Thyroid gland (tissue), 4 donors: ENCODE data around the gene ADAMTS17.

ENCODE experiments used
- POLR2A ChIP-seq, 2 donors: fragments of 450-650 bp; IDR thresholded peaks; one replicate each; pipeline ENCODE4 v1.6.1; 2017; ENCODE audit warnings: antibody characterized with exemption in 2 of 2, mild to moderate bottlenecking in 2 of 2, moderate library complexity in 1 of 2
- TF ChIP-seq, protein P1 (sequence below), 6 experiments: fragments of 200-600 bp in 3 of 6; fragments of 450-650 bp in 3 of 6; sonication (generic) in 3 of 6; IDR thresholded peaks; one replicate each; pipeline ENCODE4 v1.5.1; 2016 to 2019; ENCODE audit warnings: antibody characterized with exemption in 6 of 6, mild to moderate bottlenecking in 2 of 6, inconsistent platforms in 1 of 6, moderate library complexity in 1 of 6

DNA sequence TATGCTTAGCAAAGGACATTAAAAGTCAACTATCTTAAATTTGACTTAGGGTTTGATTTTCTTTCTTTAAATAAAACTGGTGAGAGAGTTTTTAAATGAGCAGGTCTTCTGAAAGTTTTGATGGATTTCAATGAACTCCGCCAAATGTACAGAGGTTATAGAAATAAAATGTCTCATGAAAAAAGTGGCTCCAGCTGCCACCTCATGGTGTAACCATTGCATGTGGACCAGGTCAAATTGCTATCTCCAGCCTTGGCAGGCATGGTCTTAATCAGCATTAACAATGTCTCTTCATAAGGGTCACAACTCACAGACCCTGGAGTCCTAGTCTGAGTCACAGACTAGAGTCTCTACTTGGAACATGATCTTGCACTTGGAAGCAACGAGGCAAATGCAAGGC is 182.3 kb downstream of the ADAMTS17 start:
- no peak for TF ChIP-seq POLR2A (IDR thresholded peaks at IDR 0.05)
- TF ChIP-seq, protein P1, sequence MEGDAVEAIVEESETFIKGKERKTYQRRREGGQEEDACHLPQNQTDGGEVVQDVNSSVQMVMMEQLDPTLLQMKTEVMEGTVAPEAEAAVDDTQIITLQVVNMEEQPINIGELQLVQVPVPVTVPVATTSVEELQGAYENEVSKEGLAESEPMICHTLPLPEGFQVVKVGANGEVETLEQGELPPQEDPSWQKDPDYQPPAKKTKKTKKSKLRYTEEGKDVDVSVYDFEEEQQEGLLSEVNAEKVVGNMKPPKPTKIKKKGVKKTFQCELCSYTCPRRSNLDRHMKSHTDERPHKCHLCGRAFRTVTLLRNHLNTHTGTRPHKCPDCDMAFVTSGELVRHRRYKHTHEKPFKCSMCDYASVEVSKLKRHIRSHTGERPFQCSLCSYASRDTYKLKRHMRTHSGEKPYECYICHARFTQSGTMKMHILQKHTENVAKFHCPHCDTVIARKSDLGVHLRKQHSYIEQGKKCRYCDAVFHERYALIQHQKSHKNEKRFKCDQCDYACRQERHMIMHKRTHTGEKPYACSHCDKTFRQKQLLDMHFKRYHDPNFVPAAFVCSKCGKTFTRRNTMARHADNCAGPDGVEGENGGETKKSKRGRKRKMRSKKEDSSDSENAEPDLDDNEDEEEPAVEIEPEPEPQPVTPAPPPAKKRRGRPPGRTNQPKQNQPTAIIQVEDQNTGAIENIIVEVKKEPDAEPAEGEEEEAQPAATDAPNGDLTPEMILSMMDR (IDR thresholded peaks at IDR 0.05): no peak
